HG03575 (cell line): ENCODE results near the gene SORL1.
"Not testable (repeated sequence)": the region's sequence is repeated elsewhere in the genome, so short reads cannot be mapped to it uniquely, and the experiment has no call there.

ENCODE experiments used
- ATAC-seq: cut with Tn5 transposase; IDR thresholded peaks from one replicate; pipeline ENCODE4 v1.9.1; 2021; ENCODE audit not compliant: unreplicated experiment, insufficient number of reproducible peaks, low FRiP score; ENCODE audit errors: extremely low read depth

The SORL1 gene

DNA sequence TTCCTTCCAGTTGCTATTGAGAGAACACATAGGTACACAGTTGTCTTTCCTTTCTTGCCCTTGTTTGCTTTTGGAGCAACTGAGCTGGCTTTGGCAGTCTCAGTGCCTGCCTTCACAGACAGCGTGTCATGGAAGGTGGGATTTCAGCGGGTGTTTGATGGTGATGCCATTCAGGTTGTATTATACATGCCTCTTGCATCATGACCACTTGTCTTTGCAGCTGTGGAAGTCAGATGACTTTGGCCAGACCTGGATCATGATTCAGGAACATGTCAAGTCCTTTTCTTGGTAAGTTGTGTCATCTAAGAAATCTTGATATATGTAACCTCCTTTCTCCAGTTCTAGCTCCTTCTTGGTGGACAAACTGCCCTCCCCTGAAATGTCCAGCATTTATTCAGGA lies 37.7 kb downstream of the SORL1 start:
- no peak for ATAC-seq

DNA sequence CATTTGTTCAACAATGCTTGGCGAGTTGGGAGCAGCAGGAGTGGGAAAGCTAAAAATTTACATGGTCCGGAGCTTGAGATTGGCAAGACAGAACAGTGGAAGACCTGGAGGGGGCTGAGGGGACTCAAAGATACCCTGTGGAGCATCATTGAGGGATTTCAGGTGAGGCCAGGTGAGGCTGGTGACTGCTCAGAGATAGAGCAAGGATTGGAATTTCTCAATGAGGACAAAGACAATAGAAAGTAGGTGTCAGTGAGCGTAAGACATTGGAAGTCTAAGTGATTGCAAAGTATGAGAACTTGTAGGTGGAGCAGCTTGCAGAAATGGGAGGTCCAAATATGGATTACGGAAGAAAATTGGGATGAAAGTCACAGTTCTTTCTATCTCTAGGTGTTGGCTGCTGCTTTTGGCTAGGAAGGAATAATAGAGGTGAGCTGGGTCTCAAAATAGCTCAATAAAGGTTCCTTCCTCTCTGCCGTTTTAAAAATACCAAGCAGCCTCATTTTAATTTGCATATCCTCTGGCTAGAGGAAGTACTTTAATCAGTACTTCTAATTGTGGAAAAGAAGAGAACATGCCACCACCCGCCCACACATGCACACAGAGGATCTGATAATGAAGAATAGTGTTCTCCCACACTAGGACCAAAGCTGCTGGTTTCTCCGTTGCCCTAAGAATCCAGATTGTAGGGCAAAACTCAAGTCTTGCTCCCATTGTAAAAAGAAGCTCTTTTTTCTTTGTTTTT lies 42.4 kb downstream of the SORL1 start:
- peak; percentile 61 for ATAC-seq

DNA sequence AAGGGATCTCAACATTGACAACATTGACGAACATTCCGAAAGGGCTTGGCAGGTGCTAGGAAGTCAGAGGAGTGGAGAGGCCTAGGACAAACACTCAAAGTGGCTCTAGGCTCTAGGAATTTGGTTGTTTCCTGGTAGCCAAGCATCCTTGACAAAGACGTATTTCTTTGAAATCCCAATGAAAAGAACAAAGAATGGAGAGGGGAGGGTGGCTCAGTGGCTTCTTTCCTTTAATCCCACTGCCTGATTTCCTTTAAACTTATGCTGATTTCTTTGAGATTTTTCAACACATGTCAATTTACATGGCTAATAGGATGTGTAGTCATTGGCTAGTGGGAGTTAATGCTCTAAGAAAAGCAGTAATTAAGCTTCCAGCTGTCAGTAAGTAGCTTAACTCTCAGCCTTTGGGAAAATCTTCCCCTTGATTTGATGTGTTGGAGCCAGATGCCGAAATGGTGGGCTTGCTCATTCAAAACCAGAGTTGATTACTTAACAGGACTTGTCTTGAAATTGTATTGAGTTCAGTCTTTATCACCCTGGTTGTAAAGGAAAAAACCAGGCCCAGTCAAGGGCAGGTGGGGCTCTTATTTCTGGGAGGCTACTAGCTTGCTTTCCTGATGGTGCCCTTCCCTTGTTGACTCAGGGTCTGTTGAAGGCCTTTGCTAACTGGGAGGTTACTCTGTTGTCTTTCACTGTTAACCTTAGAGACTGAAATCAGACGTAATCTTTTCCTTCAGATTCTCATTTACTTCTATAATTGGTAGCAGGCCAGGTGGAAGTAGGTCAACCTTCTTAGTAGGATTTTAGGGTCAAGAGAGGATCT lies 45.3 kb downstream of the SORL1 start:
- no peak for ATAC-seq

DNA sequence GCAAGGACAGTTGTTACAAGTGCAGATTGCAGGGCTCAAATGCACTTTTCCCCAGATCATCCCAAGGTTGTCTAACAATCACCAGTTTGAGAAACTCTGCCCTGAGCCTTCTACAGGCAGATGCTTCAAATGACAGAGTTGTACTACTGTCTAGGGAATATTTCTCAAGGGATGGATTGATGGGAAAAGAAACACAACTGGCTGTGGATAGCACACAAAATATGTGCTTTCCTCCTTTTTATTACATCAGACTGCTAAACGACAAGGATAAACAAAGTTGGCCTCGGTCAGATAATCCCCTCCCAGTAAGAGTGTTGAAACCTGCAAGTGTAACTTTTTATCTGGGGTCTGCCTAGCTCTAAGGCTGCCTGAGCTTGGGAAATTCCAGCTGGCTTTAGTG lies 47.3 kb downstream of the SORL1 start:
- ATAC-seq, result no peak

DNA sequence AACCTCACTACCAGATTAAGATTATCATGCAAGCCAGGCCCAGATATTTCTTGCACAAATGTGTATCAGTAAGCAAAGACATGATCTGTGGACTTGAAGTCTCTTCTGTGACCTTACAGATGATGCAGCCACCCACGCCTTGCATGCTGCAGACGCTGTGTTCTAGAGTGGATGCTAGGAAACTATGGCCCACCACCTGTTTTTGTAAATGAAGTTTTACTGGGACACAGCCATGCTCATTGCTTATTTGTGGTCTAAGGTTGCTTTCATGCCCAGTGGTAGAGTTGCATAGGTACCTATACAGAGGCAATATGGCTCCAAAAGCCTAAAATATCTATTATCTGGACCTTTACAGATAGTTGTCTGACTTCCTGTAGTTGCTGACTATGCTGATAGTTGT lies 48.2 kb downstream of the SORL1 start:
- no peak for ATAC-seq

DNA sequence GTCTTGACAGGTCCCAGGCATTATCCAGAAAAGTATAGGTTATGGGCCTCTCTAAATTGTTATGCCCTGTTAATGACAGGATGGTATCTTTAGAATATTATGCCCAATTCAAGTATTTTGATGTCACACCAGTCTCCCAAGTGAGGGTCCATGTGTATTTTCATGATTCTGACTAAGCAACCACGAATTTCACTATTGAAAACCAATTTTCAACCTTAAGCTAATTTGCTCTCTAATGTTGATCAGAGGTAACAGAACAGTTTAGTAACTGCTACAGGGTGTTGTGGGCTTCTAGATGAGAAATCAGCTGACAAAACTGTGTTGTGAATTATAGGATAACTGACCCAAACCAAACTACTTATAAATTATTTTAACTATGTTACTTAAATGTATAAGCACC lies 48.6 kb downstream of the SORL1 start:
- no peak for ATAC-seq

DNA sequence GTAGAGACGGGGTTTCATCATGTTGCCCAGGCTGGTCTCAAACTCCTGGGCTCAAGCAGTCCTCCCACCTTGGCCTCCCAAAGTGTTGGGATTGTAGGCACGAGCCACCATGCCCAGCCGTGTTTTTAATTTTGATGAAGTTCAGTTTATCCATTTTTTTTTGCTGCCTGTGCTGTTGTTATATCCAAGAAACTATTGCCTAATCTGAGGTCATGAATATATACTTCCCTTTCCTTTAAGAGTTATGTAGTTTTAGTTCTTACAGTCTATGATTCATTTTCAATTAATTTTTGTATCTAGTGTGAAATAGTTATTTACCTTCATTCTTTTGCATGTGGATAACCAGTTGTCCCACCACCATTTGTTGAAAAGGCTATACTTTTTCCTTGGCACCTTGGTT lies 50.9 kb downstream of the SORL1 start:
- ATAC-seq, result no peak

DNA sequence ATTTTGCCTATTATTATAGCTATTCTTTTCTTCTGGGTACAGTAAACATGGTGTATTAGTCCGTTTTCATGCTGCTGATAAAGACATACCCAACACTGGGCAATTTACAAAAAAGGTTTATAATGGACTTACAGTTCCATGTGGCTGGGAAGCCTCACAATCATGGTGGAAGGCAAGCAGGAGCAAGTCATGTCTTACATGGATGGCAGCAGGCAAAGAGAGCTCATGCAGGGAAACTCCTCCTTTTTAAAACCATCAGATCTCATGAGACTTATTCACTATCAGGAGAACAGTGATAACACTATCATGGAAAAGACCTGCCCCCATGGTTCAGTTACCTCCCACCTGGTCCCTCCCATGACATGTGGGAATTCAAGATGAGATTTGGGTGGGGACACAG lies 54.1 kb downstream of the SORL1 start:
- not testable (repeated sequence) for ATAC-seq

DNA sequence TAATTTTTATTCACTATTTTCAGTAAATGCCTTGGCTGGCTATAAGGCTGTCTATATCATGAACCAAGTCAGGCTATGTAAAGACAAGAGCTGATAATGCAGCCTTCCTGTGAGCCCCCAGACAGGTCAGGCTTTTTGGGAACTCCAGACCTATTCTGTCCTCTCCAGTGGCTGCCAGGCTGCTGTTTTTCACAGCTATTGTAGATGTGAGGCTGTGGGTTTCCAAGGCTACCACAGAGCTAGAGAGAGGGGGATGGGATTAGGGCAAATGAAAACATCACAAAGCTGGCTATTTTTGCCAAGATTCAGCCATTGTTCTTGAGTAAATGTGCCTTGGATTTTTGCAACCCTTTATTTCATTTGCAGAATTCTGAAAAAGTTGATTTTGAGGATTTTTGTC lies 56.3 kb downstream of the SORL1 start:
- ATAC-seq, result no peak

DNA sequence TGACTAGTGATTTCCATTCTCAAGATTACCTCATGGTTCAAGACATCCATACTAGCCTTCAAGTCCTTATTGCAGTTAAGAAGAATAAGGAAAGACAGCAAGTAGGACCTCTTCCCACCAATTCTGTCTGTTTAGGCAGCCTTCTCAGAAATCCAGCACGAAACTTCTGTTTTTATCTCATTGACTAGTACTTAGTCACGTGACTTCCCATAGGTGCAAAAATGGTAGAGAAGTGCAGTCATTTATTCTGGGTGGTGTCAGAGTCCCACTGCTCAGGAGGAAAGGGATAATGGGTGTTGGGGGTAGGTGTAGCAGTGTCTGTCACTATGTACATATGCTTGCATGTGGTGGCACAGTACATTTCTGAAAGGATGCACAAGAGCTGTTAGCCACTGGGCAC lies 58.3 kb downstream of the SORL1 start:
- no peak for ATAC-seq

DNA sequence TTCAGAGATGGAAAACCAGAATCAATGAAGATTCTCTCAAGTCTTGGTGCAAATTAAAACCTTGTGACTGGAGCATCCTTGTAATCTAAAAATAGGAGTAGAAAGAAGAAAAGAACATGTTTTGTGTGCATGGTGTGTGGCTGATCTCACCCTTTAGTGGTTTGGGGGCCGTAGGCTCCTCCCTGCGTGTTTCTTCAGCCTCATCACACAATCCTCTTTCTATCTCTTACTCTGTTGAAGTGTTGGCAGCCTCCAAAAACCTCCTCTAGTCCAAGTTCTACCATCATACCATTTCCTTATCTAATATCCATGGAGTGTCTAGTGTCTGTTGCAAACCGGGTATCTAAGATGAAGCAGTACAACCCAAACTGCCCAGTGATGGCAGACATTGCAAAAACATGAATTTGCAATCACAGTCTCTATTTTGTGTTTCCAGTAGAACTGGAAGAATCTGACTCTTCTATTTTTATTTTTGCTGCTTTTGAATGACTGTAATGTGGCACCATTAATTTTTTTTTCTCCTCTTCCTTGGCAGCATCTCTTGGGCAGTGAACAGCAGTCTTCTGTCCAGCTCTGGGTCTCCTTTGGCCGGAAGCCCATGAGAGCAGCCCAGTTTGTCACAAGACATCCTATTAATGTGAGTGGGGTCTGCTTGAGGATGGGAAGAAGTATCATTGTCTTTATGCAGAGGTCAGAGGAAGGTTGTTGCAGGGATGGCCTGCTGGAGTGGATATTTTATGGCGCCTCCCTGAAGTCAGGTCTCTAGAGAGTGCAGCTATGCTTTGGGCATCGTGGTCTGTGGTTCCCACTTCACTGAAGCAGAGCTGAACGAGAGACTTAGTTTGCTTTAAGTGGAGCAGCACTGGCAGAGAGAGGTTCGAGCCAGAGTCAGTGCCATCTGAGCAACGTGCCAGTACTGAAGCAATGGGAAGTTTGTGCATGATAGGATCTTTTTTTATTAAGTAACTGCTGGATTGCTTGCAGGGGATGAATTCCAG lies 60.7 kb downstream of the SORL1 start:
- ATAC-seq, result no peak

DNA sequence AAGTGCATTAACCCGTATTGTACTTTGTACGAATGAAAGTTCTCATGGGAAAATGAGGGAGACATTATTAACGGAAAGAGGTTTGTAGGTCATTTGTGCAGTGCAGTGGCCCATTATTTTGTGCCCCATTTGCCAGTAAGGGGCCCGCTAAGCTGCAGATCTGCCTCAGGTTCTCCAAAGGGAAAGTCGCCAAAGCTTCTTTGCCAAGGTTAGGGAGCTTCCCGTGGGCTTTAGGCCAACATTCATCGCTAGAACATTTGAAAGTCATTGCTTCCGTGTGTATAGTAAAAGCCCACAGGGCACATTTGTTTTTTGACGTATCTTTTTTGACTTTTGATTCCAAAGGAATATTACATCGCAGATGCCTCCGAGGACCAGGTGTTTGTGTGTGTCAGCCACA lies 61.7 kb downstream of the SORL1 start:
- no peak for ATAC-seq

DNA sequence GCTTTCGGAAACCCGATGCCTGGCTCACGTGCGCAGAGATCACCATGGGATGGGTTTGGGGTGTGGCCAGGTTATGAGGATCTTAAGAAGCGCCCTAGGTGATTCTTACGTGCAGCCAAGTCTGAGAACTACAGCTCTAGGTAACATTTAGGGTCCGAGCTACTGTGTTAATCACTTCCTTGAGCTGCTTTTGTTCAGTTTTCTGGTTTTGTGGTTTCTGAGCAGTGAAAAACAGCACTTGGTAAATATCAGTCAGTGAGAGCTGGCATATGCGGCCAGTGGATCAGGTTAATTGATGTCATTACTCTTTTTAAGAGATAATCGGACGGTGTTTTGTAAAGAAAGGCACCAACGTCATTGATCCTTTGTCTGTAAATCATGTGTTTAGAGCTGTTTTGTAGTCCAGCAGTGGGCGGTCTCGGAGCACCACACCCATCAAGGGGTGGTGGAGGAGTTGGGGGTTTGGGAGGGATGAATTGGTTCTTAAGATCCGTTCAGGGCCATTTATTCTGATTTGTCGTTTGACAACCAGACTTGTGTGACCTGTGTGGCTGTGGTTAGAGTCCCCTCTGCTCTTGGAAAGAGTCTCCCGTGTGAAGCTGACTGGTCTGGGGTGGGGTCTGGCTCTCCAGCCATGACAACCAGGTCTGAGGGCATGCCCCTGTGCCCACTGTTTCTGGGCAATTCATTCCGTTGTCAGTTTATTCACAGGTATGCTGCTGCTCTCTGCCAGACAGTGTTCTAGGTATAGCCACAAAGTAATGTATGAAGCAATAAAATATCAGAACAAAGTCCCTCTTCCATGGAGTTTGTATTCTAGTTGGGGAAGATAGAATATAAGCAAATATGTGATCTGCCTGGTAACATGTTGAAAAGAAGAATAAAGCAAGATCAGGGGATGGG lies 62.6 kb downstream of the SORL1 start:
- ATAC-seq, result no peak

DNA sequence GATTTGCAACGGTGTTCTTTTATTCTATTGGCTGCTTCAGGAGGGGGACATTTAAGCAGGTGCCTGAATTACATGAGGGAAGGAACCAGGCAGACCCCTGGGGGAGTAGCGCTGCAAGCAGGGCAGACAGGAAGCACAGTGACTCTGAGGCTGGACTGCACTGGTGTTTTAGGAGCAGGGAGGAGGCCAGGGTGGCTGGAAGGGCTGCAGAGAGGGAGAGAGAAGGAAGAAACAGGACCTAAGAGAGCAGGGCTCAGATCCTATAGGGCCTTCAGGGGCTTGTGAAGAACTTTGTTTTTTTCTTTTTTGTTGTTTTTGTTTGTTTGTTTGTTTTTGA lies 63.2 kb downstream of the SORL1 start:
- no peak for ATAC-seq

DNA sequence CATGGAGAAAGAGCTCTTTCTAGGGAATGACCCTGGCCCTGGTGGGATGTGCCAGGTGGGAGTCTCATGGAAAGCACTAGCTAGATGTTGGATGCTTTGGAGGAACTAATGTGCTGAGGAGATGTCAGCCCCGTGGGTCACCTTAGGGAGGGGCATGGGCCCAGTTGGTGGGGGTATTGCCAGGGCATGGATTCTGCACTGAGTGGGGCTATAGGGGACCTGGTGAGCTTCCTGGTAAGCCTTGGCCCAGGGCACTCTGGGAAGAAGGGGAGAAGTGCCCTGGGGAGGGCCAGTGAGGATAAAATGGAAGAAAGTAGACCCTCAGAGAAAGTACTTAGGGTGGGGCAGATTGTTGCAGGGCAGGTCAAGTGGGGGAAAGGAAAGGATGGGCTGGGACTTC lies 65.9 kb downstream of the SORL1 start:
- ATAC-seq, result no peak

DNA sequence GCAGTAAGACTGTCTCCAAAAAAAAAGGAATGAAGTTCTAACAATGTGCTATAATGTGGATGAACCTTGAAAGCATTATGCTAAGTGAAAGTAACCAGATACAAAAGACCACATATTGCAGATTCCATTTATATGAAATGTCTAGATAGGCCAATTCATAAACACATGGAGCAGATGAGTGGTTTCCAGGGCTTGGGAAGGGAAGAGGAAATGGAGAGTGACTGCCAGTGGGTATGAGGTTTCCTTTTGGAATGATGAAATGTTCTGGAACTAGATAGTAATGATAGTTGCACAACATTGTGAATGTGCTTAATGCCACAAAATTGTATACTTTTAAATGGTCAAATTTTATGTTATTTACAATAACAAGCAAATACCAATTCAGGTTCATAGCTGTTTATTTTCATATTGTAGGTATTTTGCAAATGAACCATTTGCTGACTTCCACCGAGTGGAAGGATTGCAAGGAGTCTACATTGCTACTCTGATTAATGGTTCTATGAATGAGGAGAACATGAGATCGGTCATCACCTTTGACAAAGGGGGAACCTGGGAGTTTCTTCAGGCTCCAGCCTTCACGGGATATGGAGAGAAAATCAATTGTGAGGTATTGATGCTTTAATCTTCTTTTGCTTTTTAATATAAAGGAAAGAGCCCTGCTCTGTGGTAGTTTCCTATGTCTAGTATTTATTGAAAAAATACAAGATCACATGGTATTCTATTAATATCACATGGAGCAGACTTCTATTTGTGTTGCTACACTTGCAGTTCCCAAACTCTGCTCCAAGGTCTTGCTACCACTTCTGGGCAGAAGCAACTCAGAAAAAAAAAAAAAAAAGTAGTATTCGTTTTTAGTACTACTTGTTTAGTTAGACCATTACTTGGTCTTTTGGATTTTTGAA lies 68.4 kb downstream of the SORL1 start:
- no peak for ATAC-seq

DNA sequence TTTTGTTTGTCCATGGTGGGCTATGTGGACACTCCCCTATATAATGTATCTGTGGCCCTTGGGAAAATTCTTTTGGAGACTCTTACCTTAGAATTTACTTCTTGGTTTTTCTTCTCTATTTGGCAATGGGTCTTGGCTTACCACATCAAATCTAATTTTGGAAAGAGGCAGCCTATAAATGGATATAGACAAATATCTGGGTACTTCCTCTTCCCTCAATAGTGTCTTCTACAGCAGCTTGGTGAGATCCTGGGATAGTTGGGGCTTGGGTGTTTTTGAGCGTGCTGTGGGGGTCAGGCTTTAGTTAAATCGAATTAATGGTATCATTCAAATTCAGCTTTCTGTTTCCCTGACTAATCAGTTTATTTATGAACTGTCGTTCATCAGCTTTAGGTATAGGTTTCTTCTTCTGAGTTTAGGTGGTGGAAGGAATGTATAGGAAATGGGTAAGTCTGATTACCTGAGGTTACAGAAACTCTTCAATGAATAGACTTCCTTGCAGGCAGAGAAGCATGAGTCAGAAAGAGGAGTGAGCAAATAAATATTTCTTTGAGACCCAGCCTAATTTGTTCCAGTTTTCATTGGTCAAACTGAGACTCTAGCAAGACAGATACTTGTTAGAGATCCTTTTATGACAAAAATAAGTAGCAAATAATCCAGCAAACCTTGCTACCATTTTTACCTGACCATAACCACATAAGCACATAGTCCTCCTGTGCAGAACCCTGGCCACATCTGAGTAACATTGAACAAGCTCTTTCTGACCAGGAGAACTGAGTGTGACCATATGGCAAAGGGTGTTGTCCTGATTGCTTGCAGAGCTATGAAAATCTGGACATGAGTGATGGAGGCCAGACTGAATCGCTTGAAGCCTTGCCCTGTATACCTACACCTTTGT lies 69.3 kb downstream of the SORL1 start:
- no peak for ATAC-seq
